HepG2 (cell line): ENCODE measurements around the gene NF2. TPM values are rescaled to one million over a fixed set of nuclear protein-coding genes. Genes with fewer than 3 reads are reported as not detected.

Source experiments
- ATAC-seq: fragments of 200-7000 bp; cut with Tn5 transposase; 3 replicates; pipeline ENCODE4 v1.9.1; 2020; ENCODE audit warnings: mild to moderate bottlenecking, moderate library complexity
- BruUV-seq: library from RNA; stranded (reverse); fragments of 400-500 nt; replicated peaks from 2 replicates; lab custom pipeline; 2021; lab: Mats Ljungman, UMichigan
- CTCF ChIA-PET: fragments of 300-600 bp; formaldehyde crosslinking; extraction: SDS; loops from one replicate; lab custom pipeline; 2021; ENCODE audit warnings: low total read pairs, inconsistent platforms, low intra/inter-chr PET ratio; lab: Yijun Ruan, JAX
- POLR2A ChIA-PET: fragments of 350-600 bp; sonication (Branson Sonifier 250); formaldehyde crosslinking; loops from one replicate; lab custom pipeline; 2020; ENCODE audit warnings: antibody characterized with exemption, inconsistent platforms; lab: Yijun Ruan, JAX
- DNase-seq: peaks from one replicate; pipeline ENCODE4 v3.0.0-alpha.2; 2015; ENCODE audit warnings: low spot score
- FAIRE-seq: peaks from 3 replicates; lab custom pipeline; 2011; peaks lifted over from hg19 to GRCh38; lab: Jason Lieb, UNC
- H2AFZ ChIP-seq: one replicate; pipeline ENCODE4 v1.6.1; 2011; ENCODE audit warnings: low read length, inconsistent platforms
- H3K27ac ChIP-seq: fragments of 300-600 bp; 3 replicates; pipeline ENCODE4 v1.8.0; 2011; ENCODE audit warnings: mixed run types, mild to moderate bottlenecking, mixed read lengths, low read length, inconsistent platforms; ENCODE audit not compliant: insufficient read depth; ENCODE audit errors: extremely low read length
- H3K27me3 ChIP-seq, 2 experiments: fragments of 200-600 bp in 1 of 2; 2 replicates in 1 of 2; 3 replicates in 1 of 2; pipeline versions ENCODE4 v1.6.0 to v1.8.0; 2011; ENCODE audit warnings: low read length in 2 of 2, mild to moderate bottlenecking in 2 of 2, moderate library complexity in 2 of 2, inconsistent platforms in 1 of 2; ENCODE audit not compliant: insufficient read depth in 2 of 2, control insufficient read depth in 1 of 2
- H3K36me3 ChIP-seq, 2 experiments: fragments of 200-600 bp in 1 of 2; replicated peaks in 1 of 2; 2 replicates in 1 of 2; 3 replicates in 1 of 2; pipeline versions ENCODE4 v1.5.1 to v1.8.0; 2011; ENCODE audit warnings: low read length in 2 of 2, inconsistent platforms in 1 of 2; ENCODE audit not compliant: insufficient read depth in 2 of 2, control insufficient read depth in 1 of 2
- H3K4me1 ChIP-seq: 2 replicates; pipeline ENCODE4 v1.5.1; 2012; ENCODE audit warnings: low read length, inconsistent platforms; ENCODE audit not compliant: insufficient read depth
- H3K4me2 ChIP-seq: 2 replicates; pipeline ENCODE4 v1.6.0; 2011; ENCODE audit warnings: low read depth, low read length, inconsistent platforms
- H3K4me3 ChIP-seq, 3 experiments: fragments of 200-600 bp in 1 of 3; sonication (generic), shearing (Covaris generic) in 1 of 3; replicated peaks in 1 of 3; 2 replicates each; pipeline ENCODE4 v1.5.1; 2011 to 2016; ENCODE audit warnings: low read length in 3 of 3, inconsistent platforms in 2 of 3, low read depth in 2 of 3, mild to moderate bottlenecking in 2 of 3, control low read depth in 1 of 3, mixed read lengths in 1 of 3; ENCODE audit not compliant: insufficient read depth in 1 of 3
- H3K79me2 ChIP-seq: one replicate; pipeline ENCODE4 v1.6.1; 2011; ENCODE audit warnings: low read length, inconsistent platforms; ENCODE audit not compliant: insufficient read depth
- H3K9ac ChIP-seq: 2 replicates; pipeline ENCODE4 v1.6.0; 2011; ENCODE audit warnings: mild to moderate bottlenecking, low read depth, low read length, inconsistent platforms; ENCODE audit not compliant: insufficient read depth
- H3K9me3 ChIP-seq: 2 replicates; pipeline ENCODE4 v1.5.1; 2012; ENCODE audit warnings: mild to moderate bottlenecking, low read length
- H4K20me1 ChIP-seq: 2 replicates; pipeline ENCODE4 v1.6.0; 2011; ENCODE audit warnings: inconsistent platforms, mild to moderate bottlenecking, low read length, moderate library complexity; ENCODE audit not compliant: insufficient read depth
- GATA4 ChIP-seq: sonication (generic); IDR thresholded peaks from 2 replicates; pipeline ENCODE4 v1.6.1; 2016; ENCODE audit warnings: antibody characterized with exemption, low read depth, borderline replicate concordance
- PAXIP1 ChIP-seq: sonication (generic); formaldehyde crosslinking; conservative IDR thresholded peaks from 2 replicates; pipeline ENCODE4 v1.4.0; 2020; ENCODE audit warnings: mild to moderate bottlenecking, missing genetic modification reagents, moderate library complexity
- ZNF670 ChIP-seq: sonication (generic); formaldehyde crosslinking; IDR thresholded peaks from 2 replicates; pipeline ENCODE4 v1.8.0; 2022; ENCODE audit warnings: mild to moderate bottlenecking, missing genetic modification reagents, borderline replicate concordance
- ZNF780A ChIP-seq: sonication (generic); formaldehyde crosslinking; IDR thresholded peaks from 2 replicates; pipeline ENCODE4 v1.8.0; 2022; ENCODE audit warnings: mild to moderate bottlenecking, missing genetic modification reagents, moderate library complexity
- ZNF781 ChIP-seq: sonication (generic); formaldehyde crosslinking; IDR thresholded peaks from 2 replicates; pipeline ENCODE4 v1.5.1; 2020; ENCODE audit warnings: borderline replicate concordance, mild to moderate bottlenecking, missing genetic modification reagents; ENCODE audit errors: not compliant biosample characterization
- ZNF816 ChIP-seq: sonication (generic); formaldehyde crosslinking; IDR thresholded peaks from 2 replicates; pipeline ENCODE4 v1.8.0; 2022; ENCODE audit warnings: missing genetic modification reagents, mild to moderate bottlenecking, borderline replicate concordance
- WGBS: methylation state at CpG from one replicate; pipeline ENCODE4 v1.1.6; 2017; ENCODE audit warnings: low lambda C conversion rate; 5-methylcytosine and 5-hydroxymethylcytosine counted together
- in situ Hi-C: cut with HindIII; loops from 2 replicates; pipeline ENCODE4 v1.10.0; 2017; ENCODE audit warnings: low pct_unique_long_range_greater_than_20kb; ENCODE audit not compliant: extremely low pct_ligation_motif_present
- intact Hi-C: fragments of 100-400 bp; cut with micrococcal nuclease; formaldehyde crosslinking; loops from one replicate; pipeline ENCODE4 v1.10.0; 2022; ENCODE audit not compliant: unreplicated experiment
- polyA plus RNA-seq, 8 experiments: library from polyadenylated mRNA; depleted of rRNA in 3 of 8; stranded (reverse) in 7 of 8; unstranded in 1 of 8; fragments of >200 nt; fragmentation: Illumina TruSeq in 4 of 8; extraction: Trizol in 4 of 8; gene quantifications; 2 replicates each; pipeline versions ENCODE4 v1.2.1 to v1.2.3, GENCODE V29; 2011 to 2016; ENCODE audit warnings: low read depth in 4 of 8, missing spikeins in 1 of 8, mixed read lengths in 1 of 8; ENCODE audit not compliant: insufficient read depth in 1 of 8
- total RNA-seq, 5 experiments: library from RNA; depleted of rRNA; stranded (reverse); fragments of >200 nt; fragmentation: Illumina TruSeq; extraction: Trizol; gene quantifications; 2 replicates each; pipeline ENCODE4 v1.2.3, GENCODE V29; 2016; ENCODE audit warnings: low read depth in 1 of 5
- TF ChIP-seq, protein P1 (sequence below): sonication (generic); formaldehyde crosslinking; IDR thresholded peaks from 2 replicates; pipeline ENCODE4 v1.4.0; 2020; ENCODE audit warnings: mild to moderate bottlenecking, missing genetic modification reagents, borderline replicate concordance

The NF2 gene
- total and polyA plus RNA-seq, 2 of the 13 experiments (the other 11 are each of a cell fraction or from before 2014, with no cell fraction given) = 9.3 to 33.3 TPM

GRCh38 chr22:29719899-29720645 is 116.6 kb downstream of the NF2 start, which contains the start of gene CABP7:
CABP7 (plus strand) TSS chr22:29720003; CDS start chr22:29720425, 422 bp downstream.
- ATAC-seq (no peak), DNase-seq (no peak), FAIRE-seq (no peak)
- in situ Hi-C loops = no loop called here
- Histone ChIP-seq H3K36me3 (no peaks in the 10 kb centered on the region), H3K4me1 (peaks cover 11% of the 10 kb centered on the region; the same call in 1 of the 2 replicates), H2AFZ (no peak within 1 kb of the TSS), H3K9ac (no peak within 1 kb of the TSS), H3K9me3 (no peaks in the 10 kb centered on the region)
- POLR2A ChIA-PET = no interaction called here
- no TSS peak for BruUV-seq
- TF ChIP-seq ZNF781 = no peak
- TF ChIP-seq ZNF670 (CRISPR knock-in tag) = no peak
- no peak for TF ChIP-seq GATA4
- TF ChIP-seq ZNF816 (CRISPR knock-in tag) = no peak
- TF ChIP-seq, protein P1, sequence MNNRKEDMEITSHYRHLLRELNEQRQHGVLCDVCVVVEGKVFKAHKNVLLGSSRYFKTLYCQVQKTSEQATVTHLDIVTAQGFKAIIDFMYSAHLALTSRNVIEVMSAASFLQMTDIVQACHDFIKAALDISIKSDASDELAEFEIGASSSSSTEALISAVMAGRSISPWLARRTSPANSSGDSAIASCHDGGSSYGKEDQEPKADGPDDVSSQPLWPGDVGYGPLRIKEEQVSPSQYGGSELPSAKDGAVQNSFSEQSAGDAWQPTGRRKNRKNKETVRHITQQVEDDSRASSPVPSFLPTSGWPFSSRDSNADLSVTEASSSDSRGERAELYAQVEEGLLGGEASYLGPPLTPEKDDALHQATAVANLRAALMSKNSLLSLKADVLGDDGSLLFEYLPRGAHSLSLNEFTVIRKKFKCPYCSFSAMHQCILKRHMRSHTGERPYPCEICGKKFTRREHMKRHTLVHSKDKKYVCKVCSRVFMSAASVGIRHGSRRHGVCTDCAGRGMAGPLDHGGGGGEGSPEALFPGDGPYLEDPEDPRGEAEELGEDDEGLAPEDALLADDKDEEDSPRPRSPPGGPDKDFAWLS (CRISPR knock-in tag) = no peak
- no peak for TF ChIP-seq ZNF780A (CRISPR knock-in tag)
- no peak for TF ChIP-seq PAXIP1
- TF ChIP-seq, all 625 proteins: peak for 0
- H3K27me3 ChIP-seq = peaks cover 21 to 68% of the 10 kb centered on the region in 2 experiments
- CTCF ChIA-PET = no interaction called here
- peak within 1 kb of the TSS; percentile 27 for H3K4me2 ChIP-seq
- peaks cover 29% of the 10 kb centered on the region; the same call in 1 of the 2 replicates for H4K20me1 ChIP-seq
- intact Hi-C loops = no loop called here
- H3K79me2 ChIP-seq = no peaks in the 10 kb centered on the region
- peak within 1 kb of the TSS in 1 of 3 experiments; percentile 40; a peak in 1 of 6 replicates for H3K4me3 ChIP-seq
- 5% methylated on average over 22 of the region's 115 CpGs for WGBS
- no peak within 1 kb of the TSS for H3K27ac ChIP-seq
